ENCODE measurements around the gene TACO1.

Gene TACO1

DNA sequence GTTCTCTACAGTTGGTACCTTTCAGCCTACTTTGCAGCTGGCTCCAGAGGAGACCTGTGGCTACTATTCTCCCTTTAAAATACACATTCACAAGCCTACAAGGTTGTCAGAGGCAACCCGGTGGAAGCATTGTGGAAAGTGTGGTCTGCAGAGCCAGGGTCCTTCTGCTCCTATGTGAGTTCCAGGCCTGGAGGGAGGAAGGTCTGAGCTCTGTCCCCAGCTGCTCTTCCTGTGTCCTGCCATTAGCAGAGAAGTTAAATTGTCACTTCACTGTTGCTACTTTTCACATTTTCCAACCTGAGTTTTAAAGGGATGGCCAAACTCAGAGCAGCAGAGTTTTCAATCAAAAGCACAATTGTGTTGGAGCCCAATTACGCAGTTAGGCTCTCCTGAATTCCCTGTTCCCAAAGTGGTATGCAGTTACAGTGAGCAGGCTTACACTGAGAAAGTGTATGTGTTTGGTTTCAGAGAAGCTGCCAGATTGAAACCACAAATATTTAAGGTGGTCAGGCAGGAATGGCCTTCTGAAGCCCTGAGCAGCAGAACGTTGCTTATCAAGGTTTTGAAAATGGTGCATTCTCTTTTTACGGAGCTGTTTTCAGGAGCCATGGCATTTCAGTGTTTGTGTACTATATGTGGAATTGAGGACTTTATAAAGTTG lies 46.5 kb downstream of the TACO1 start:
- Histone ChIP-seq H3K9ac (ENCODE audit: low read length) (no peak overlapping the region), H3K4me1 (ENCODE audit: control insufficient read depth, insufficient read depth, low read length) (peaks cover under 1% of the 10 kb centered on the region), H3K27ac (ENCODE audit: low read depth, low read length) (no peak overlapping the region), H3K4me3 (ENCODE audit: low read length) (no peak overlapping the region), H3K27me3 (ENCODE audit: control insufficient read depth, insufficient read depth, low read length) (no peaks in the 10 kb centered on the region), H3K36me3 (ENCODE audit: control insufficient read depth, insufficient read depth, low read length) (peaks cover 9% of the 10 kb centered on the region)

DNA sequence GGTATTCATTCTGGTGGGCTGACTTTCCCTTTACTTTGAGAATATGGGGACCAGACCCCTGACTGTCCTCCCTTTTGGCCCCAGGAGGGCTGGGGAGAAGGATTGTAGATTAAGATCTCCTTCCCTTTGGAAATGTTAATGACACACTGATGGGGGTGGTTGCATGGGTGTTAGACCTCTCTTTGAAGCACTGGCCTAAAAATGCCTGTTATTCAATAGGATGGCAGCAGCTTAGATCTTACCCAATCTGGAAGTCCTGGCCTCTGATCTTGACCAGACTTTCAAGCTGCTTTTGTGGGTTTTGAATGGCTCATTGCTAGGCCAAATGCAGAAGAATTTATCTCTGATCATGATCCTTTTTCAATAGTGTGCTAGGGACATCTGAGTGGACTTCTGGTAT lies 47.2 kb downstream of the TACO1 start:
- no peak overlapping the region for H3K9ac ChIP-seq (ENCODE audit: low read length)
- peaks cover 9% of the 10 kb centered on the region for H3K36me3 ChIP-seq (ENCODE audit: control insufficient read depth, insufficient read depth, low read length)
- no peaks in the 10 kb centered on the region for H3K27me3 ChIP-seq (ENCODE audit: control insufficient read depth, insufficient read depth, low read length)
- no peak overlapping the region for H3K27ac ChIP-seq (ENCODE audit: low read depth, low read length)
- no peak overlapping the region for H3K4me3 ChIP-seq (ENCODE audit: low read length)
- peaks cover 7% of the 10 kb centered on the region for H3K4me1 ChIP-seq (ENCODE audit: control insufficient read depth, insufficient read depth, low read length)

DNA sequence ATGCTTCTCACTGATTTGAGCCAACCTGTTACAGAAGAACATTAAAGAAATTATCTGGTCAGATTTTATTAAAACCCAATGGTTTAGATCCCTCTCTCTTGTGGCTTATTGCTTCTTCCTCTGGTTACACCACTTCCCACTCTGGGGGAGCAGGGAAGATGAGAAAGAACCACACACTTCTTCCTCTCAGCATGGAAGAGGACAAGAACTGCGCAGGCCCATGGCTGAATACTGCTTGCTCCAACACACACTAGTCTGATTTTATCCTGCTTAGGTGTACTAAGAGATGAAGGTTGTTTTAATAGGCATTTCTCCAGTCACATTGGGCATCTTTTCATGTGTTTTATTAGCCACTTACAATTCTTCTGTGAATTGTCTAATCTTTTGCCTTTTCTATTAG lies 49.1 kb downstream of the TACO1 start:
- Histone ChIP-seq H3K36me3 (ENCODE audit: control insufficient read depth, insufficient read depth, low read length) (peaks cover 9% of the 10 kb centered on the region), H3K9ac (ENCODE audit: low read length) (no peak overlapping the region), H3K27me3 (ENCODE audit: control insufficient read depth, insufficient read depth, low read length) (no peaks in the 10 kb centered on the region), H3K4me3 (ENCODE audit: low read length) (no peak overlapping the region), H3K27ac (ENCODE audit: low read depth, low read length) (no peak overlapping the region), H3K4me1 (ENCODE audit: control insufficient read depth, insufficient read depth, low read length) (peaks cover 9% of the 10 kb centered on the region)

- Histone ChIP-seq H3K36me3 (ENCODE audit: control insufficient read depth, insufficient read depth, low read length) (no peaks in the 10 kb centered on the region), H3K4me3 (ENCODE audit: low read length) (no peak overlapping the region), H3K27ac (ENCODE audit: low read depth, low read length) (no peak overlapping the region), H3K4me1 (ENCODE audit: control insufficient read depth, insufficient read depth, low read length) (peaks cover 9% of the 10 kb centered on the region), H3K27me3 (ENCODE audit: control insufficient read depth, insufficient read depth, low read length) (no peaks in the 10 kb centered on the region), H3K9ac (ENCODE audit: low read length) (no peak overlapping the region)
These were observed 51.4 kb downstream of the TACO1 start for GRCh38 chr17:63652106-63652505.

DNA sequence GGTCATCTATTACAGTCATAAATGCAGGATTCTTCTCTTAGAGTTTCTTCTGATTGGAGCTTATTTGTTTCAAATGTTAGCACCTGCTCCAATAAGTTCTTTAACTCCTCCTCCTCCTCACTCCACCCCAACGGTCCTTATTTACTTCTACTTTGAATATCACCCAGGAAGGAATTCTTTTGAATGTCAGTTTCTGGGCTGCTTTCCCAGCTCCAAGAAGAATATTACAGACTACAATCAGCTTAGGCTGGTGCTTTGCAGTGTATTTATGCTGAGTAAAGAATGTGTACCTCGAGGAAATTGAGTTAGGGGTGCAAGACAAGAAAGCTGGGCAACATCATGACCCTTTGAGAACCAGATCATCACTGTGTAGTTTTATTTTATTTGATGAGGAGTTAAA lies 52.4 kb downstream of the TACO1 start:
- Histone ChIP-seq H3K27ac (ENCODE audit: low read depth, low read length) (no peak overlapping the region), H3K4me3 (ENCODE audit: low read length) (no peak overlapping the region), H3K9ac (ENCODE audit: low read length) (no peak overlapping the region), H3K4me1 (ENCODE audit: control insufficient read depth, insufficient read depth, low read length) (peaks cover 9% of the 10 kb centered on the region), H3K27me3 (ENCODE audit: control insufficient read depth, insufficient read depth, low read length) (no peaks in the 10 kb centered on the region), H3K36me3 (ENCODE audit: control insufficient read depth, insufficient read depth, low read length) (no peaks in the 10 kb centered on the region)

- H3K36me3 ChIP-seq (ENCODE audit: control insufficient read depth, insufficient read depth, low read length), result peaks cover 4% of the 10 kb centered on the region
- peaks cover 3% of the 10 kb centered on the region for H3K4me1 ChIP-seq (ENCODE audit: control insufficient read depth, insufficient read depth, low read length)
These were observed 57.1 kb downstream of the TACO1 start for GRCh38 chr17:63657786-63658185.

More at GRCh38 chr17:63657786-63658185, 57.1 kb downstream of the TACO1 start:
- no peak overlapping the region for H3K27ac ChIP-seq (ENCODE audit: low read depth, low read length)
- no peaks in the 10 kb centered on the region for H3K27me3 ChIP-seq (ENCODE audit: control insufficient read depth, insufficient read depth, low read length)
- no peak overlapping the region for H3K9ac ChIP-seq (ENCODE audit: low read length)
- no peak overlapping the region for H3K4me3 ChIP-seq (ENCODE audit: low read length)

Measured in rectal smooth muscle tissue (tissue), 1 donor.